Epithelial cell of esophagus (primary cell): Measurements from ENCODE around the gene EVL.

Source experiments
- DNase-seq: peaks from one replicate; pipeline ENCODE4 v3.0.0; 2010; ENCODE audit warnings: low read depth
- H3K4me3 ChIP-seq: 2 replicates; pipeline ENCODE4 v1.5.1; 2011; ENCODE audit warnings: mild to moderate bottlenecking, low read length, control low read depth
- CTCF ChIP-seq: IDR thresholded peaks from 2 replicates; pipeline ENCODE4 v1.5.1; 2011; ENCODE audit warnings: low read depth, mild to moderate bottlenecking, low read length, control low read depth, inconsistent platforms; ENCODE audit not compliant: insufficient read depth; ENCODE audit errors: missing control alignments

EVL gene

GRCh38 chr14:100091386-100091785 lies 26.2 kb downstream of the EVL start:
- H3K4me3 ChIP-seq = no peak overlapping the region
- TF ChIP-seq CTCF = no peak
- DNase-seq = no peak

- TF ChIP-seq CTCF = no peak
- peak; percentile 68 for DNase-seq
- H3K4me3 ChIP-seq = no peak overlapping the region
Measured at GRCh38 chr14:100092832-100093231, 27.6 kb downstream of the EVL start.

GRCh38 chr14:100093319-100093718 lies 28.1 kb downstream of the EVL start:
- no peak for DNase-seq
- TF ChIP-seq CTCF = no peak

GRCh38 chr14:100096656-100097055 lies 31.4 kb downstream of the EVL start:
- no peak overlapping the region for H3K4me3 ChIP-seq
- TF ChIP-seq CTCF = no peak
- peak; percentile 88 for DNase-seq

More at GRCh38 chr14:100093319-100093718, 28.1 kb downstream of the EVL start:
- no peak overlapping the region for H3K4me3 ChIP-seq

GRCh38 chr14:100098171-100098570 lies 32.9 kb downstream of the EVL start:
- H3K4me3 ChIP-seq = no peak overlapping the region
- no peak for TF ChIP-seq CTCF
- DNase-seq = no peak

GRCh38 chr14:100100032-100100703 lies 34.9 kb downstream of the EVL start:
- H3K4me3 ChIP-seq = no peak overlapping the region
- TF ChIP-seq CTCF = no peak
- peak; percentile 29 for DNase-seq

GRCh38 chr14:100102156-100102785 lies 37.0 kb downstream of the EVL start:
- no peak for DNase-seq
- no peak overlapping the region for H3K4me3 ChIP-seq
- TF ChIP-seq CTCF = no peak
